Keratinocyte (primary cell): Measurements from ENCODE around the gene C1QTNF3. TPM values are rescaled to one million over a fixed set of nuclear protein-coding genes. Genes with fewer than 3 reads are reported as not detected.

Experiments
- DNase-seq: peaks from one replicate; pipeline ENCODE4 v3.0.0-alpha.2; 2011; ENCODE audit warnings: low read depth, missing footprints, low spot score
- FAIRE-seq: peaks from 2 replicates; lab custom pipeline; 2011; peaks lifted over from hg19 to GRCh38; lab: Jason Lieb, UNC
- H2AFZ ChIP-seq: 2 replicates; pipeline ENCODE4 v1.6.0; 2012; ENCODE audit warnings: low read length, control low read depth, inconsistent platforms; ENCODE audit not compliant: control insufficient read depth
- H3K27ac ChIP-seq: 2 replicates; pipeline ENCODE4 v1.5.1; 2011; ENCODE audit warnings: low read length; ENCODE audit not compliant: control insufficient read depth, insufficient read depth
- H3K27me3 ChIP-seq: 3 replicates; pipeline ENCODE4 v1.6.0; 2011; ENCODE audit warnings: low read length; ENCODE audit not compliant: control insufficient read depth, insufficient read depth; ENCODE audit errors: extremely low read depth
- H3K36me3 ChIP-seq, 2 experiments: 2 replicates in 1 of 2; 3 replicates in 1 of 2; pipeline ENCODE4 v1.5.1; 2011; ENCODE audit warnings: low read length in 2 of 2, mild to moderate bottlenecking in 1 of 2; ENCODE audit not compliant: control insufficient read depth in 2 of 2, insufficient read depth in 2 of 2; ENCODE audit errors: extremely low read depth in 1 of 2
- H3K4me1 ChIP-seq: 3 replicates; pipeline ENCODE4 v1.5.1; 2011; ENCODE audit warnings: low read length; ENCODE audit not compliant: control insufficient read depth, insufficient read depth; ENCODE audit errors: extremely low read depth
- H3K4me2 ChIP-seq: 3 replicates; pipeline ENCODE4 v1.6.0; 2011; ENCODE audit warnings: low read depth, low read length; ENCODE audit not compliant: control insufficient read depth, insufficient read depth; ENCODE audit errors: extremely low read depth
- H3K4me3 ChIP-seq, 3 experiments: fragments of 200-600 bp in 1 of 3; sonication (generic) in 1 of 3; 2 replicates in 2 of 3; 3 replicates in 1 of 3; pipeline ENCODE4 v1.5.1; 2011 to 2016; ENCODE audit warnings: low read length in 3 of 3, mild to moderate bottlenecking in 3 of 3, control low read depth in 2 of 3, inconsistent platforms in 1 of 3, low read depth in 1 of 3, mixed read lengths in 1 of 3, mixed run types in 1 of 3, moderate library complexity in 1 of 3; ENCODE audit not compliant: control insufficient read depth in 2 of 3, insufficient read depth in 2 of 3; ENCODE audit errors: extremely low read depth in 1 of 3
- H3K79me2 ChIP-seq: 2 replicates; pipeline ENCODE4 v1.6.0; 2012; ENCODE audit warnings: low read length; ENCODE audit not compliant: control insufficient read depth, insufficient read depth
- H3K9ac ChIP-seq: 3 replicates; pipeline ENCODE4 v1.6.0; 2011; ENCODE audit warnings: low read length; ENCODE audit not compliant: control insufficient read depth, insufficient read depth; ENCODE audit errors: extremely low read depth
- H3K9me1 ChIP-seq: 3 replicates; pipeline ENCODE4 v1.6.0; 2011; ENCODE audit warnings: low read length; ENCODE audit not compliant: control insufficient read depth, insufficient read depth; ENCODE audit errors: extremely low read depth
- H3K9me3 ChIP-seq: 2 replicates; pipeline ENCODE4 v1.5.1; 2012; ENCODE audit warnings: low read depth, low read length; ENCODE audit not compliant: control insufficient read depth
- H4K20me1 ChIP-seq: 3 replicates; pipeline ENCODE4 v1.6.0; 2011; ENCODE audit warnings: low read length; ENCODE audit not compliant: control insufficient read depth, insufficient read depth; ENCODE audit errors: extremely low read depth
- CTCF ChIP-seq, 3 experiments: IDR thresholded peaks in 1 of 3; conservative IDR thresholded peaks in 1 of 3; optimal IDR thresholded peaks in 1 of 3; 2 replicates in 2 of 3; 3 replicates in 1 of 3; pipeline versions ENCODE3 to v1.5.1; 2011; ENCODE audit warnings: low read length in 3 of 3, mild to moderate bottlenecking in 3 of 3, moderate library complexity in 2 of 3, control low read depth in 1 of 3, inconsistent platforms in 1 of 3; ENCODE audit not compliant: insufficient read depth in 2 of 3; ENCODE audit errors: extremely low read depth in 1 of 3
- EZH2 ChIP-seq: IDR thresholded peaks from one replicate; pipeline ENCODE4 v1.6.1; 2012; ENCODE audit warnings: inconsistent platforms, mild to moderate bottlenecking, low read length, moderate library complexity
- dilution Hi-C: fragments of 300-500 bp; cut with MboI; formaldehyde crosslinking; loops from one replicate; pipeline ENCODE4 v1.7.0; 2020; ENCODE audit warnings: low sequenced_read_pairs; ENCODE audit not compliant: extremely low pct_ligation_motif_present
- polyA plus RNA-seq, 5 experiments: library from polyadenylated mRNA; depleted of rRNA in 3 of 5; stranded (reverse) in 3 of 5; stranded (forward) in 1 of 5; unstranded in 1 of 5; fragments of >200 nt; gene quantifications; 1 replicate in 1 of 5; 2 replicates in 3 of 5; 3 replicates in 1 of 5; pipeline versions ENCODE4 v1.2.1 to v1.2.3, GENCODE V29; 2011 to 2012; ENCODE audit warnings: missing spikeins in 2 of 5, low read depth in 1 of 5, low replicate concordance in 1 of 5

The C1QTNF3 gene
- polyA plus RNA-seq, 1 donor (not counting 4 experiments of a cell fraction or from before 2014, with no cell fraction given): 1.0 TPM

- H3K9ac ChIP-seq: no peak overlapping the region
- H3K27ac ChIP-seq: no peak overlapping the region
- H3K4me3 ChIP-seq: no peak overlapping the region
- DNase-seq (no peak), FAIRE-seq (no peak)
- no peak overlapping the region for H3K4me2 ChIP-seq
- no peak overlapping the region for H2AFZ ChIP-seq
- no peaks in the 10 kb centered on the region for H3K4me1 ChIP-seq
- H3K27me3 ChIP-seq: no peaks in the 10 kb centered on the region
- dilution Hi-C loops: no loop called here
- no peaks in the 10 kb centered on the region for H3K79me2 ChIP-seq
- H4K20me1 ChIP-seq: no peaks in the 10 kb centered on the region
- no peaks in the 10 kb centered on the region for H3K9me1 ChIP-seq
- TF ChIP-seq EZH2 (no peak), CTCF (optimal IDR thresholded peaks at IDR 0.05 in 1 of 3, IDR thresholded peaks at IDR 0.05 in 1 of 3, conservative IDR thresholded peaks at IDR 0.05 in 1 of 3; ENCODE audit: extremely low read depth in 1 of 3, insufficient read depth in 2 of 3, low read length in 3 of 3) (no peak)
- H3K9me3 ChIP-seq: no peaks in the 10 kb centered on the region
- H3K36me3 ChIP-seq: no peaks in the 10 kb centered on the region
These were observed 4.6 kb downstream of the C1QTNF3 start for GRCh38 chr5:34038390-34038789.

GRCh38 chr5:34037726-34038125 lies 5.3 kb downstream of the C1QTNF3 start:
- Histone ChIP-seq H3K27ac (no peak overlapping the region), H3K9me3 (no peaks in the 10 kb centered on the region), H3K4me1 (no peaks in the 10 kb centered on the region), H3K4me3 (no peak overlapping the region), H3K4me2 (no peak overlapping the region), H2AFZ (no peak overlapping the region), H3K27me3 (no peaks in the 10 kb centered on the region), H4K20me1 (no peaks in the 10 kb centered on the region), H3K36me3 (no peaks in the 10 kb centered on the region), H3K79me2 (no peaks in the 10 kb centered on the region), H3K9ac (no peak overlapping the region), H3K9me1 (no peaks in the 10 kb centered on the region)
- TF ChIP-seq EZH2 (no peak), CTCF (optimal IDR thresholded peaks at IDR 0.05 in 1 of 3, IDR thresholded peaks at IDR 0.05 in 1 of 3, conservative IDR thresholded peaks at IDR 0.05 in 1 of 3; ENCODE audit: extremely low read depth in 1 of 3, insufficient read depth in 2 of 3, low read length in 3 of 3) (no peak)
- dilution Hi-C loops: no loop called here
- DNase-seq (no peak), FAIRE-seq (no peak)
